Smooth muscle cell (in vitro differentiated cells): ENCODE measurements around the gene PEX10. TPM values are rescaled to one million over a fixed set of nuclear protein-coding genes. Genes with fewer than 3 reads are reported as not detected.

Experiments used
- DNase-seq: peaks from one replicate; lab custom pipeline; 2025; ENCODE audit not compliant: unreplicated experiment; lab: John Stamatoyannopoulos, UW
- H2AFZ ChIP-seq: fragments of 200-600 bp; sonication (generic); 2 replicates; pipeline ENCODE4 v1.6.0; 2016; ENCODE audit warnings: antibody characterized with exemption, low read depth, mild to moderate bottlenecking
- H3F3A ChIP-seq: fragments of 200-600 bp; sonication (generic); 2 replicates; pipeline ENCODE4 v1.6.0; 2017; ENCODE audit warnings: antibody characterized with exemption, low read depth
- H3K27ac ChIP-seq: fragments of 200-600 bp; sonication (generic); 2 replicates; pipeline ENCODE4 v1.5.1; 2016; ENCODE audit warnings: low read depth, mild to moderate bottlenecking
- H3K27me3 ChIP-seq: fragments of 200-600 bp; sonication (generic); 2 replicates; pipeline ENCODE4 v1.6.1; 2016; ENCODE audit warnings: low read depth, mild to moderate bottlenecking
- H3K36me3 ChIP-seq: fragments of 200-600 bp; sonication (generic); 2 replicates; pipeline ENCODE4 v1.5.1; 2016; ENCODE audit warnings: low read depth
- H3K4me1 ChIP-seq: fragments of 200-600 bp; sonication (generic); 2 replicates; pipeline ENCODE4 v1.5.1; 2016; ENCODE audit warnings: low read depth
- H3K4me2 ChIP-seq: fragments of 200-600 bp; sonication (generic); 2 replicates; pipeline ENCODE4 v1.6.0; 2016; ENCODE audit warnings: mild to moderate bottlenecking
- H3K4me3 ChIP-seq: fragments of 200-600 bp; sonication (generic); 2 replicates; pipeline ENCODE4 v1.5.1; 2016; ENCODE audit warnings: mild to moderate bottlenecking
- H3K79me2 ChIP-seq: fragments of 200-600 bp; sonication (generic); 2 replicates; pipeline ENCODE4 v1.6.0; 2016; ENCODE audit warnings: low read depth, mild to moderate bottlenecking
- H3K9ac ChIP-seq: fragments of 200-600 bp; sonication (generic); 2 replicates; pipeline ENCODE4 v1.6.0; 2016; ENCODE audit warnings: low read depth
- H3K9me3 ChIP-seq: fragments of 200-600 bp; sonication (generic); replicated peaks from 2 replicates; pipeline ENCODE4 v1.5.1; 2016; ENCODE audit warnings: low read depth
- H4K20me1 ChIP-seq: fragments of 200-600 bp; sonication (generic); 2 replicates; pipeline ENCODE4 v1.6.0; 2016; ENCODE audit warnings: low read depth
- CTCF ChIP-seq: fragments of 200-600 bp; sonication (generic); IDR thresholded peaks from 2 replicates; pipeline ENCODE4 v1.5.1; 2017; ENCODE audit warnings: borderline replicate concordance, mild to moderate bottlenecking, antibody characterized with exemption; ENCODE audit not compliant: insufficient read depth, poor library complexity, severe bottlenecking
- WGBS: methylation state at CpG from one replicate; pipeline ENCODE4 v1.1.7; 2016; ENCODE audit warnings: low lambda C conversion rate; 5-methylcytosine and 5-hydroxymethylcytosine counted together
- polyA plus RNA-seq: library from polyadenylated mRNA; unstranded; fragments of >200 nt; fragmentation: Nextera tagmentation; extraction: Ambion mirVana; gene quantifications from 2 replicates; pipeline ENCODE4 v1.2.1, GENCODE V29; 2016
- total RNA-seq: library from RNA; depleted of rRNA; stranded (reverse); fragments of >200 nt; gene quantifications from 2 replicates; pipeline ENCODE4 v1.2.3, GENCODE V29; 2014

The PEX10 gene
- total and polyA plus RNA-seq, 2 experiments from 2014 or later: 14.0 to 20.3 TPM

- H2AFZ ChIP-seq: no peak overlapping the region
- H3K9ac ChIP-seq: no peak overlapping the region
- no peaks in the 10 kb centered on the region for H3K36me3 ChIP-seq
- WGBS: 88% methylated on average over 18 of the region's 18 CpGs
- TF ChIP-seq CTCF: no peak
- no peaks in the 10 kb centered on the region for H3F3A ChIP-seq
- no peaks in the 10 kb centered on the region for H3K79me2 ChIP-seq
- H3K27ac ChIP-seq: no peak overlapping the region
- H3K4me1 ChIP-seq: no peaks in the 10 kb centered on the region
- no peak for DNase-seq
- no peaks in the 10 kb centered on the region for H3K9me3 ChIP-seq
- H3K27me3 ChIP-seq: no peaks in the 10 kb centered on the region
- H4K20me1 ChIP-seq: no peaks in the 10 kb centered on the region
- no peak overlapping the region for H3K4me2 ChIP-seq
- H3K4me3 ChIP-seq: no peak overlapping the region
Observed at GRCh38 chr1:2458687-2459086, 46.3 kb upstream of the PEX10 start.

- no peak overlapping the region for H2AFZ ChIP-seq
- no peak overlapping the region for H3K9ac ChIP-seq
- H3K4me3 ChIP-seq: no peak overlapping the region
- WGBS: 90% methylated on average over 16 of the region's 17 CpGs
- peaks cover 7% of the 10 kb centered on the region for H3K4me1 ChIP-seq
- H3K27ac ChIP-seq: no peak overlapping the region
- H3K4me2 ChIP-seq: no peak overlapping the region
- DNase-seq: no peak
- no peaks in the 10 kb centered on the region for H3K9me3 ChIP-seq
- H4K20me1 ChIP-seq: no peaks in the 10 kb centered on the region
- H3K79me2 ChIP-seq: no peaks in the 10 kb centered on the region
- no peaks in the 10 kb centered on the region for H3K36me3 ChIP-seq
- no peaks in the 10 kb centered on the region for H3K27me3 ChIP-seq
- no peak for TF ChIP-seq CTCF
- no peaks in the 10 kb centered on the region for H3F3A ChIP-seq
Observed at GRCh38 chr1:2457444-2457843, 45.1 kb upstream of the PEX10 start.

GRCh38 chr1:2455757-2456156, 43.4 kb upstream of the PEX10 start:
- H3K4me1 ChIP-seq: peaks cover 17% of the 10 kb centered on the region
- no peak overlapping the region for H3K4me3 ChIP-seq
- no peak overlapping the region for H3K9ac ChIP-seq
- H4K20me1 ChIP-seq: no peaks in the 10 kb centered on the region
- no peaks in the 10 kb centered on the region for H3K36me3 ChIP-seq
- H3K27ac ChIP-seq: no peak overlapping the region
- H3F3A ChIP-seq: no peaks in the 10 kb centered on the region
- TF ChIP-seq CTCF: no peak
- H3K27me3 ChIP-seq: no peaks in the 10 kb centered on the region
- no peaks in the 10 kb centered on the region for H3K9me3 ChIP-seq
- H2AFZ ChIP-seq: no peak overlapping the region
- WGBS: 91% methylated on average over 16 of the region's 21 CpGs
- H3K4me2 ChIP-seq: no peak overlapping the region
- no peak for DNase-seq
- no peaks in the 10 kb centered on the region for H3K79me2 ChIP-seq

GRCh38 chr1:2454227-2454626, 41.9 kb upstream of the PEX10 start:
- Histone ChIP-seq H3K27ac (no peak overlapping the region), H3K4me2 (no peak overlapping the region)

More at GRCh38 chr1:2454227-2454626, 41.9 kb upstream of the PEX10 start:
- Histone ChIP-seq H3K4me1 (peaks cover 23% of the 10 kb centered on the region), H3K9me3 (no peaks in the 10 kb centered on the region), H3K36me3 (no peaks in the 10 kb centered on the region), H3K9ac (no peak overlapping the region), H4K20me1 (no peaks in the 10 kb centered on the region), H3K79me2 (no peaks in the 10 kb centered on the region), H3K4me3 (no peak overlapping the region), H3K27me3 (no peaks in the 10 kb centered on the region), H3F3A (no peaks in the 10 kb centered on the region), H2AFZ (no peak overlapping the region)
- TF ChIP-seq CTCF: no peak
- no peak for DNase-seq
- 88% methylated on average over 10 of the region's 10 CpGs for WGBS
